Measurements from ENCODE around the gene KAT6B. TPM values are rescaled to one million over a fixed set of nuclear protein-coding genes. Genes with fewer than 3 reads are reported as not detected.

The KAT6B gene
- total and polyA plus RNA-seq, 7 donors = 2.1 to 21.3 (median 16.9) TPM

- Histone ChIP-seq H3K4me1 (peaks cover 25% of the 10 kb centered on the region), H3K27ac (peak overlapping the region; percentile 2), H3K4me3 (no peak overlapping the region), H3K36me3 (ENCODE audit: insufficient read depth in 1 of 2, low read depth in 1 of 2) (peaks cover 4 to 27% of the 10 kb centered on the region in 2 donors), H3K9me3 (no peaks in the 10 kb centered on the region), H3K27me3 (ENCODE audit: insufficient read depth in 3 of 3, low read length in 2 of 3) (no peaks in the 10 kb centered on the region)
- TF ChIP-seq CTCF (IDR thresholded peaks at IDR 0.05) = no peak
- 20 to 27% (median 21%) methylated on average over 5 of the region's 5 CpGs for WGBS, 3 donors
- ATAC-seq (peak in 2 of 4 donors; percentile 47 to 53), DNase-seq (no peak)
- intact Hi-C loops (cut with DNase I) = loop anchor here in 1 of 2 donors (5.0 kb wide), 1 partner anchor 162 kb away; the partner anchor contains the start of gene KAT6B
Observed at GRCh38 chr10:74988832-74989561, 162.6 kb downstream of the KAT6B start.

- no peak for TF ChIP-seq CTCF (IDR thresholded peaks at IDR 0.05)
- ATAC-seq (peak in 3 of 4 donors; percentile 44 to 48 (median 46)), DNase-seq (no peak)
- Histone ChIP-seq H3K4me1 (peaks cover 25% of the 10 kb centered on the region), H3K9me3 (no peaks in the 10 kb centered on the region), H3K36me3 (ENCODE audit: insufficient read depth in 1 of 2, low read depth in 1 of 2) (peaks cover 6 to 38% of the 10 kb centered on the region in 2 donors), H3K27ac (no peak overlapping the region), H3K27me3 (ENCODE audit: insufficient read depth in 3 of 3, low read length in 2 of 3) (no peaks in the 10 kb centered on the region), H3K4me3 (no peak overlapping the region)
- intact Hi-C loops (cut with DNase I) = no loop called here
Observed at GRCh38 chr10:74991435-74991834, 165.0 kb downstream of the KAT6B start.

GRCh38 chr10:74992068-74992467 is 165.7 kb downstream of the KAT6B start:
- H3K36me3 ChIP-seq (ENCODE audit: insufficient read depth in 1 of 2, low read depth in 1 of 2) = peaks cover 6 to 42% of the 10 kb centered on the region in 2 donors
- 48 to 94% (median 81%) methylated on average over 3 of the region's 3 CpGs for WGBS, 3 donors
- TF ChIP-seq CTCF (IDR thresholded peaks at IDR 0.05) = no peak
- no peaks in the 10 kb centered on the region for H3K9me3 ChIP-seq
- peaks cover 23% of the 10 kb centered on the region for H3K4me1 ChIP-seq
- ATAC-seq (no peak), DNase-seq (no peak)
- H3K4me3 ChIP-seq = no peak overlapping the region
- intact Hi-C loops (cut with DNase I) = no loop called here
- no peak overlapping the region for H3K27ac ChIP-seq
- no peaks in the 10 kb centered on the region for H3K27me3 ChIP-seq (ENCODE audit: insufficient read depth in 3 of 3, low read length in 2 of 3)

- ATAC-seq (no peak), DNase-seq (no peak)
- intact Hi-C loops (cut with DNase I) = no loop called here
- no peak overlapping the region for H3K4me3 ChIP-seq
- no peaks in the 10 kb centered on the region for H3K9me3 ChIP-seq
- no peak for TF ChIP-seq CTCF (IDR thresholded peaks at IDR 0.05)
- H3K36me3 ChIP-seq (ENCODE audit: insufficient read depth in 1 of 2, low read depth in 1 of 2) = peaks cover 6 to 48% of the 10 kb centered on the region in 2 donors
- no peak overlapping the region for H3K27ac ChIP-seq
- peaks cover 7% of the 10 kb centered on the region for H3K4me1 ChIP-seq
- 79 to 87% (median 83%) methylated on average over 3 of the region's 3 CpGs for WGBS, 3 donors
- no peaks in the 10 kb centered on the region for H3K27me3 ChIP-seq (ENCODE audit: insufficient read depth in 3 of 3, low read length in 2 of 3)
Observed at GRCh38 chr10:74993649-74994048, 167.2 kb downstream of the KAT6B start.
